HG03354 (cell line): ENCODE data around the gene PANK2.
"Not testable (repeated sequence)": the region's sequence is repeated elsewhere in the genome, so short reads cannot be mapped to it uniquely, and the experiment has no call there.

Source experiments
- ATAC-seq: cut with Tn5 transposase; IDR thresholded peaks from one replicate; pipeline ENCODE4 v1.9.1; 2021; ENCODE audit warnings: mild to moderate bottlenecking; ENCODE audit not compliant: unreplicated experiment, poor library complexity, severe bottlenecking

PANK2 gene

DNA sequence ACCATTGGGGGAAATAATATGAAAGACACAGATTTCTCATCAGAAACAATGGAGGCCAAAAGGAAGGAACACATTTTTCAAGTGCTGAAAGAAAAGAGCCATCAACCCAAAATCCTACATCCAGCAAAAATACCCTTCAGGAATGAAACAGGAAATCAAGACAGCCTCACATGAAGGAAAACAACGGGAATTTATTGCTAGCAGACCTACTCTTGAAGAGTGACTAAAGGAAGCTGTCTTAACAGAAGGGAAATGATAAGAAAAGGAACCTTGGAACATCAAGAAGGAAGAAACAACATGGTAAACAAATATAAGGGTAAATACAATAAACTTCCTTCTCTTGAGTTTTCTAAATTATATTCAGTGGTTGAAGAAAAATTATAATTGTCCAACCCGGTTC is 82.0 kb downstream of the PANK2 start:
- no peak for ATAC-seq

DNA sequence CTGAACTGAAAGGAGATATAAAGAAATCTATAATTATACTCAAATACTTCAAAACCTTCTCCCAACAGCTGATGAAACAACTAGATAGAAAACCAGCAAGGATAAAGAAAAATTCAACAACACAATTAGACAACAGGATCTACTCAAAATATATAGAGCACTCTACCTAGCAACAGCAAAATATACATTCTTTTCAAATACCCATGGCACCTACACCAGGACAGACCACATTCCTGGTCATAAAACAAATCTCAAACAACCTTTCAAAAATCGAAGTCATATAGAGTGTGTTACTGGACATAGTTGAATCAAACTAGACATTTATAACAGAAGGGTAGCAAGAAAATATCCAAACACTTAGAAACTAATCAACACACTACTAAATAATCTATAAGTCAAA is 83.0 kb downstream of the PANK2 start:
- no peak for ATAC-seq

DNA sequence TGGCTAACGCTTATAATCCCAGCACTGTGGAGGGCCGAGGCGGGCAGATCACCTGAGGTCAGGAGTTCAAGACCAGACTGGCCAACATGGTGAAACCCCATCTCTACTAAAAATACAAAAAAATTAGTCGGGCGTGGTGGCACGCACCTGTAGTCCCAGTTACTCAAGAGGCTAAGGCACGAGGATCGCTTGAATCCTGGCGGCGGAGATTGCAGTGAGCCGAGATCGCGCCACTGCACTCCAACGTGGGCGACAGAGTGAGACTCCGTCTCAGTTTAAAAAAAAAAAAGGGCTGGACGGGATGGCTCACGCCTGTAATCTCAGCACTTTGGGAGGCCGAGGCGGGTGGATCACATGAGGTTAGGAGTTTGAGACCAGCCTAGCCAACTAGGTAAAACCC is 83.4 kb downstream of the PANK2 start:
- ATAC-seq, result not testable (repeated sequence)

DNA sequence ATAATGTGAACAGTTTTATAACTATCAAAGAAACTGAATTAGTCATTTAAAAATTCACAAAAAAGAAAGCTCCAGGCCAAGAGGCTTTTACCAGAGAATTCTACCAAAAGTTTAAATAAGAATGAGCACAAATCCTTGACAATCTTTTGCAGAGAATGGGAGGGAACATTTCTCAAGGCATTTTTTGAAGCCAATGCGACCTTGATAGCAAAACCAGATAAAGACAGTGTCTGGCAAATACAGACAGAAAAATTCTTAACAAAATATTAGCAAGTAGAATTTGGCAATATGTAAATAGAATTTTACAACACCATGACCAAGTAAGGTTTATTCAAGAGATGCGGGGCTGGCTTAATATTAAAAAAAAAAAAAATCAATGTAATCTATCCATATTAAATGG is 84.5 kb downstream of the PANK2 start:
- ATAC-seq, result no peak

DNA sequence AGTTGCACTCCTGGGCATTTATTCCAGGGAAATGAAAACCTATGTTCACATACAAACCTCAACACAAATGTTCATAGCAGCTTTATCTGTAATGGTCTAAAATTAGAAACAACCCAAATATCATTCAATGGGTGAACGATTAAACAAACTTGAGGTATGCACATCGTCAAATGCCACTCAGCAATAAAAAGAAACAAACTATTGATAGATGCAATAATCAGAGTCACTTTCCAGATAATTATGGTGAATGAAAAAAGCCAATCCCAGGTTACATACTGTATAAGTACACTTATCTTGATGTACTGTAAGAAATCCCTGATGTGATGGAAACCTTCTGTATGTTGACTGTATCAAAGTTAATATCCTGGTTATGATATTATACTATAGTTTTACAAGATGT is 87.3 kb downstream of the PANK2 start:
- no peak for ATAC-seq
